Measurements from ENCODE around the gene FUCA1.
A peak's percentile ranks its signal among the peaks of the same experiment; 100 is the strongest.

Gene FUCA1

GRCh38 chr1:23800400-23801337 is 67.4 kb downstream of the FUCA1 start, which contains the start of gene GALE:
TSS of gene GALE (minus strand) at chr1:23800754. CDS start at chr1:23799007, 1,747 bp downstream.
- DNase-seq = peak; percentile 91

GRCh38 chr1:23799570-23800399 is 68.3 kb downstream of the FUCA1 start:
- no peak for DNase-seq

- no peak for DNase-seq
These were observed 68.9 kb downstream of the FUCA1 start for GRCh38 chr1:23799255-23799569.

- no peak for DNase-seq
These were observed 69.4 kb downstream of the FUCA1 start for GRCh38 chr1:23798662-23799142.

GRCh38 chr1:23797478-23798448 is 70.3 kb downstream of the FUCA1 start:
- DNase-seq = no peak

- DNase-seq = no peak
These were observed 71.4 kb downstream of the FUCA1 start for GRCh38 chr1:23796466-23797271.

GRCh38 chr1:23795676-23796465 is 72.2 kb downstream of the FUCA1 start:
- no peak for DNase-seq
